T-helper 1 cell treated with Interleukin-12 subunit alpha and Interleukin-12 subunit beta and Interleukin-4 antibody, amounts not matched to agents 30 μg/mL and 1 μg/mL, for 36 hours (primary cell): ENCODE measurements around the gene MED23.

Experiments used
- H3K27ac Mint-ChIP-seq: one replicate; pipeline ENCODE4 v1.8.0; 2021; ENCODE audit warnings: mild to moderate bottlenecking, mixed read lengths
- H3K27me3 Mint-ChIP-seq: one replicate; pipeline ENCODE4 v1.8.0; 2021; ENCODE audit warnings: low read depth, mixed read lengths
- H3K36me3 Mint-ChIP-seq: one replicate; pipeline ENCODE4 v1.8.0; 2021; ENCODE audit warnings: low read depth, mixed read lengths
- H3K4me1 Mint-ChIP-seq: one replicate; pipeline ENCODE4 v1.8.0; 2021; ENCODE audit warnings: low read depth, mixed read lengths
- H3K4me3 Mint-ChIP-seq: one replicate; pipeline ENCODE4 v1.8.0; 2021; ENCODE audit warnings: mild to moderate bottlenecking, moderate library complexity, mixed read lengths
- H3K9me3 Mint-ChIP-seq: one replicate; pipeline ENCODE4 v1.8.0; 2021; ENCODE audit warnings: mixed read lengths

The MED23 gene

GRCh38 chr6:131651782-131652181 is 23.7 kb upstream of the MED23 start:
- Mint-ChIP-seq H3K36me3 (no peaks in the 10 kb centered on the region), H3K4me1 (no peaks in the 10 kb centered on the region), H3K27ac (no peak overlapping the region), H3K27me3 (no peaks in the 10 kb centered on the region), H3K9me3 (no peaks in the 10 kb centered on the region), H3K4me3 (no peak overlapping the region)

GRCh38 chr6:131646249-131646670 is 18.2 kb upstream of the MED23 start:
- Mint-ChIP-seq H3K4me1 (no peaks in the 10 kb centered on the region), H3K36me3 (no peaks in the 10 kb centered on the region), H3K4me3 (no peak overlapping the region), H3K9me3 (no peaks in the 10 kb centered on the region), H3K27me3 (no peaks in the 10 kb centered on the region), H3K27ac (no peak overlapping the region)

DNA sequence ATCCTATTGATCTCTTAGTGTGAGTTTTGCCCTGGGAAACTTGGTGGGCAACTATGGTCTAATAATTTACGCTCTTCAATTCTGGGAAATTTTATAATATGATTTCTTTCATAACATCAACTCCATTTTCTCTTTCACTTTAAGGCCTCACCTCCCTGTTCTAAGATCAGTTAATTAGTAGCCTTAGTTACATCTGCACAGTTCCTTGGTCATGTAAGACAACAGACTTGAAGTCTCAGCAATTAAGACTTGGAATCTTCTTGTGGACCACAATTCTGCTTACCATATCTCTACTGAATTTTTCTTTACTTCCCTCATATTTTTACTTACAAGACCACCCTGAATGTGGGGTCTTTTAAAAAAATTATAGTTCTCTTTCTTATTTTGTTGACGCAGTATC is 17.8 kb upstream of the MED23 start:
- Mint-ChIP-seq H3K27ac (no peak overlapping the region), H3K36me3 (no peaks in the 10 kb centered on the region), H3K27me3 (no peaks in the 10 kb centered on the region), H3K4me1 (no peaks in the 10 kb centered on the region), H3K4me3 (no peak overlapping the region), H3K9me3 (no peaks in the 10 kb centered on the region)

- Mint-ChIP-seq H3K27me3 (no peaks in the 10 kb centered on the region), H3K4me1 (peaks cover 2% of the 10 kb centered on the region), H3K36me3 (no peaks in the 10 kb centered on the region), H3K9me3 (no peaks in the 10 kb centered on the region), H3K4me3 (no peak overlapping the region), H3K27ac (no peak overlapping the region)
These were observed 16.9 kb upstream of the MED23 start for GRCh38 chr6:131644921-131645320.

DNA sequence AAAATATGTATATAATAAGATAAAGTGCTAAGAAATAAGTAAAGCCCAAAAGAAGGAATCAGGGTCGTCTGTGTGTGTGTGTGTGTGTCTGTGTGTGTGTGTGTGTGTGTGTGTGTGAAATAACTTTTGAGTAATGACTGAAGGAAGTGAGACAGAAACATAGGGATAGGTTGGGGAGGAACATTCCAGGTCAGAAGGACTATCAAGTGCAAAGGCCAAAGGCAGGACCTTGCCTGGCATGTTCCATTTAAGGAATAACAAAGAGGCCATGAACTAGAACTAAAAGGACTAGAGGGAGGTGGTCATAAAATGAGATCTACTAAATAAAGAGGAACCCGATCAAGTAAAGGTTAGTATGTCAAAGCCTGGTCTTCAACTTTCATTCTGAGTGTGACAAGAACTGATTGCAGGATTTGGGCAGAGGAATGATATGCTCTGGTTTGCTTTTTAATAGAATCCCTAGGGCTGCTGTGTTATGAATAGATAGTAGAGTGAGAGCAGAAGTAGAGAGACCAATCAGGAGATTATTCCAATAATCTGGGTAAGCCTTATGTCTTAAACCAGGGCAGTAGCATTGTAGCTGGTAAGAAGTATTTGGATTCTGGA is 15.9 kb upstream of the MED23 start:
- H3K27ac Mint-ChIP-seq: no peak overlapping the region
- peaks cover 2% of the 10 kb centered on the region for H3K4me1 Mint-ChIP-seq

GRCh38 chr6:131642987-131643611 is 15.1 kb upstream of the MED23 start:
- no peak overlapping the region for H3K4me3 Mint-ChIP-seq
- H3K27me3 Mint-ChIP-seq: no peaks in the 10 kb centered on the region
- H3K27ac Mint-ChIP-seq: no peak overlapping the region
- H3K4me1 Mint-ChIP-seq: peaks cover 4% of the 10 kb centered on the region
- no peaks in the 10 kb centered on the region for H3K9me3 Mint-ChIP-seq
- peaks cover under 1% of the 10 kb centered on the region for H3K36me3 Mint-ChIP-seq

More for the DNA sequence above, 15.9 kb upstream of the MED23 start:
- Mint-ChIP-seq H3K27me3 (no peaks in the 10 kb centered on the region), H3K36me3 (no peaks in the 10 kb centered on the region), H3K4me3 (no peak overlapping the region), H3K9me3 (no peaks in the 10 kb centered on the region)

GRCh38 chr6:131642565-131642964 is 14.5 kb upstream of the MED23 start:
- Mint-ChIP-seq H3K27ac (no peak overlapping the region), H3K27me3 (no peaks in the 10 kb centered on the region), H3K4me3 (no peak overlapping the region), H3K9me3 (no peaks in the 10 kb centered on the region), H3K4me1 (peaks cover 7% of the 10 kb centered on the region), H3K36me3 (peaks cover 3% of the 10 kb centered on the region)

DNA sequence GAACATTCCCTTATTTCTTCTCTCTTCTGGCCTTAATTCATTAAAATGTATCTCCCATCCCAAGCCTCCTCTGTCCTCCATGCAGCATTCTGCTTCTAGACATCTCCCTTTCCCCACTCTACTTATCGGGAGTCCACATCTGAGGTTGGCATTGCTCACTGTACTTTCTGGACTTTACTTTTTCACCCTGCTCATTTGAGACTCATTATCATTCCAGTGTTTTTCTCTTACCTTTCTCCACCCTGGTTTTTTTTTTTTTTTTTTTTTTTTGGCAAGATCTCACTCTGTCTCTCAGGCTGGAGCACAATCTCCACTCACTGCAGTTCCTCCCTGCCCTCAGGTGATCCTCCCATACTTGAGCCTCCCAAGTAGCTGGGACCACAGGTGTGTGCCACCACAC is 13.5 kb upstream of the MED23 start:
- Mint-ChIP-seq H3K27me3 (no peaks in the 10 kb centered on the region), H3K4me1 (peaks cover 7% of the 10 kb centered on the region)

DNA sequence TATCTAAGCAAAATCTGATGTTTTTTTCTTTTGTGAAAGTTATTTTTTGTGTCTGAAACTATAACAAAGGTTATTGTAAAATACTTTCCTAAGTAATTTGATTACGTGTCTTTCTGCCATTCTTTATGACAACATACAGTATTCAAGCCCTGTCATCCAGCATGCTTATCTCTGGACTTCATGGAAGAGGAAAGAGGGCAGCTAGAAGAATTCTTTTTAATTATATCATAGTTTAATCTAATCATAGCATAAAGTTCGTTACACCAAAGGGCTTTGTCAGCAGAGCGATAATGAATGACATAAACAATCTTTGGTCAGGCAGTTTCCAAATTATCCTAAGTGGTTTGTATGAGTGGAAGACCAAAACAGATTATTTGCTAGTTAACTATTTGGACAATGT is 12.5 kb upstream of the MED23 start:
- Mint-ChIP-seq H3K4me1 (peaks cover 7% of the 10 kb centered on the region), H3K27ac (peak overlapping the region; percentile 56), H3K9me3 (no peaks in the 10 kb centered on the region), H3K36me3 (peaks cover 3% of the 10 kb centered on the region), H3K27me3 (no peaks in the 10 kb centered on the region), H3K4me3 (no peak overlapping the region)

More for the DNA sequence above, 13.5 kb upstream of the MED23 start:
- Mint-ChIP-seq H3K9me3 (no peaks in the 10 kb centered on the region), H3K27ac (no peak overlapping the region), H3K4me3 (no peak overlapping the region), H3K36me3 (peaks cover 3% of the 10 kb centered on the region)

DNA sequence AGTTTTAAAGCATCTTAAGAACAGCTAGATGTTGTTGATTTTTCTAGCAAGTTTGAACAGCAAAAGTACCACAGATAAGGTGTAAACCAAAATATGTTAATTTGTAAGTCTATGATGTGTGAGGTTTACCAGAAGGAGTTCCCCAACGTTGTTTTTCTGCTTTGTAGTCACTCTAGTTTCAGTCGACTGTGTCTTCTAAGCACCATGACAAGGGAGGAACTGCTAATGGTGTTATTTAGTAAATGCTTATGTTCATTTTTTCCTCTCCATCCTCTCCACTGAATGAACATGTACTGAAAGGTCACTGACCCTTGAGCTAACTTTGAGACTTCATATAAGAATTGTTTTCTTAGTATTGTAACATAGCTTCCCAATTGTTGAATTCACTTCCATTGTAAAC is 12.1 kb upstream of the MED23 start:
- Mint-ChIP-seq H3K36me3 (peaks cover 3% of the 10 kb centered on the region), H3K4me3 (no peak overlapping the region), H3K9me3 (no peaks in the 10 kb centered on the region), H3K4me1 (peaks cover 7% of the 10 kb centered on the region), H3K27me3 (no peaks in the 10 kb centered on the region), H3K27ac (peak overlapping the region; percentile 56)

- Mint-ChIP-seq H3K27ac (no peak overlapping the region), H3K4me3 (no peak overlapping the region), H3K27me3 (no peaks in the 10 kb centered on the region), H3K9me3 (no peaks in the 10 kb centered on the region), H3K4me1 (peaks cover 7% of the 10 kb centered on the region), H3K36me3 (peaks cover 3% of the 10 kb centered on the region)
These were observed 10.0 kb upstream of the MED23 start for GRCh38 chr6:131638013-131638412.

GRCh38 chr6:131636880-131637792 is 9.1 kb upstream of the MED23 start, which contains the start of gene ENPP3:
ENPP3 (plus strand) TSS chr6:131637302; CDS start chr6:131637385, 83 bp downstream.
- Mint-ChIP-seq H3K4me3 (no peak within 1 kb of the TSS), H3K27ac (no peak within 1 kb of the TSS), H3K36me3 (peaks cover 3% of the 10 kb centered on the region), H3K4me1 (peaks cover 7% of the 10 kb centered on the region), H3K9me3 (no peaks in the 10 kb centered on the region), H3K27me3 (no peaks in the 10 kb centered on the region)

GRCh38 chr6:131635384-131636340 is 7.6 kb upstream of the MED23 start:
- H3K9me3 Mint-ChIP-seq: no peaks in the 10 kb centered on the region
- H3K27me3 Mint-ChIP-seq: no peaks in the 10 kb centered on the region
- no peak overlapping the region for H3K4me3 Mint-ChIP-seq
- H3K4me1 Mint-ChIP-seq: peaks cover 7% of the 10 kb centered on the region
- H3K27ac Mint-ChIP-seq: no peak overlapping the region
- H3K36me3 Mint-ChIP-seq: peaks cover 3% of the 10 kb centered on the region
